Natural killer cell (primary cell): ENCODE results near the gene MAPK11. TPM values are rescaled to one million over a fixed set of nuclear protein-coding genes. Genes with fewer than 3 reads are reported as not detected.

Source experiments
- ATAC-seq, 3 donors: fragments of 150-1000 bp in 2 of 3; fragments of 200-7000 bp in 1 of 3; cut with Tn5 transposase; 1 replicate in 1 of 3; 2 replicates in 2 of 3; pipeline ENCODE4 v1.10.0; 2021; ENCODE audit warnings: mild to moderate bottlenecking in 2 of 3, moderate library complexity in 2 of 3
- DNase-seq, 2 donors: peaks; one replicate each; pipeline versions ENCODE4 v3.0.0 to v3.0.0-alpha.2; 2013 to 2021; ENCODE audit warnings: mixed read lengths in 1 of 2
- H3K27ac ChIP-seq: one replicate; pipeline ENCODE4 v1.5.1; 2013; ENCODE audit warnings: mild to moderate bottlenecking, low read length
- H3K27me3 ChIP-seq: one replicate; pipeline ENCODE4 v1.6.1; 2013; ENCODE audit warnings: low read length; ENCODE audit not compliant: control insufficient read depth, insufficient read depth
- H3K36me3 ChIP-seq: one replicate; pipeline ENCODE4 v1.6.1; 2013; ENCODE audit warnings: low read length; ENCODE audit not compliant: control insufficient read depth, insufficient read depth
- H3K4me1 ChIP-seq: one replicate; pipeline ENCODE4 v1.6.1; 2013; ENCODE audit warnings: low read length; ENCODE audit not compliant: control insufficient read depth, insufficient read depth
- H3K4me3 ChIP-seq: one replicate; pipeline ENCODE4 v1.5.1; 2013; ENCODE audit warnings: low read length
- H3K9me3 ChIP-seq: one replicate; pipeline ENCODE4 v1.6.1; 2013; ENCODE audit warnings: low read length; ENCODE audit not compliant: control insufficient read depth, insufficient read depth
- H3K27ac Mint-ChIP-seq, 2 donors: one replicate each; pipeline ENCODE4 v1.8.0; 2022; ENCODE audit warnings: mild to moderate bottlenecking in 2 of 2, mixed read lengths in 2 of 2, moderate library complexity in 1 of 2
- H3K27me3 Mint-ChIP-seq, 2 donors: one replicate each; pipeline ENCODE4 v1.8.0; 2022; ENCODE audit warnings: low read depth in 2 of 2, mixed read lengths in 2 of 2
- H3K36me3 Mint-ChIP-seq: one replicate; pipeline ENCODE4 v1.8.0; 2022; ENCODE audit warnings: mixed read lengths
- H3K4me1 Mint-ChIP-seq, 2 donors: one replicate each; pipeline ENCODE4 v1.8.0; 2022; ENCODE audit warnings: mixed read lengths in 2 of 2
- H3K4me3 Mint-ChIP-seq: one replicate; pipeline ENCODE4 v1.8.0; 2022; ENCODE audit warnings: mild to moderate bottlenecking, moderate library complexity, mixed read lengths
- H3K9me3 Mint-ChIP-seq, 2 donors: one replicate each; pipeline ENCODE4 v1.8.0; 2022; ENCODE audit warnings: mixed read lengths in 2 of 2
- CTCF ChIP-seq: fragments of 200-600 bp; IDR thresholded peaks from one replicate; pipeline ENCODE4 v1.8.0; 2022; ENCODE audit warnings: antibody characterized with exemption
- WGBS: methylation state at CpG from one replicate; pipeline ENCODE4 v1.1.7; 2013; ENCODE audit warnings: missing lambda C conversion rate; ENCODE audit not compliant: insufficient coverage; 5-methylcytosine and 5-hydroxymethylcytosine counted together
- intact Hi-C: fragments of 100-400 bp; cut with micrococcal nuclease; formaldehyde crosslinking; loops from one replicate; pipeline ENCODE4 v1.14.2; 2022
- total RNA-seq, 4 donors: library from RNA; stranded (reverse); fragments of 120-200 nt in 1 of 4; gene quantifications; one replicate each; pipeline versions ENCODE4 v1.2.3 to v1.2.4, GENCODE V29; 2013 to 2022

MAPK11 gene
- total RNA-seq, 3 donors from 2014 or later (not counting 1 experiment from before 2014, with no cell fraction given): 2.2 to 3.1 (median 2.2) TPM

- ATAC-seq (no peak), DNase-seq (no peak)
- Histone ChIP-seq H3K27ac (no peak overlapping the region), H3K36me3 (no peaks in the 10 kb centered on the region), H3K4me1 (peaks cover 27% of the 10 kb centered on the region), H3K4me3 (no peak overlapping the region), H3K9me3 (no peaks in the 10 kb centered on the region), H3K27me3 (no peaks in the 10 kb centered on the region)
- peaks cover 0 to 5% of the 10 kb centered on the region in 2 donors for H3K4me1 Mint-ChIP-seq
- TF ChIP-seq CTCF: no peak
- 53% methylated on average over 5 of the region's 5 CpGs for WGBS
- intact Hi-C loops: no loop called here
- no peak overlapping the region for H3K4me3 Mint-ChIP-seq
- H3K36me3 Mint-ChIP-seq: no peaks in the 10 kb centered on the region
- H3K27ac Mint-ChIP-seq: no peak overlapping the region
- no peaks in the 10 kb centered on the region for H3K9me3 Mint-ChIP-seq
- H3K27me3 Mint-ChIP-seq: peaks cover 9 to 22% of the 10 kb centered on the region in 2 donors
These were observed 24.1 kb upstream of the MAPK11 start for GRCh38 chr22:50294319-50294656.

GRCh38 chr22:50293441-50294318 is 23.5 kb upstream of the MAPK11 start:
- no peak overlapping the region for H3K4me3 Mint-ChIP-seq
- Histone ChIP-seq H3K27me3 (no peaks in the 10 kb centered on the region), H3K4me3 (no peak overlapping the region), H3K27ac (no peak overlapping the region), H3K4me1 (peaks cover 27% of the 10 kb centered on the region), H3K36me3 (no peaks in the 10 kb centered on the region), H3K9me3 (no peaks in the 10 kb centered on the region)
- DNase-seq (no peak), ATAC-seq (no peak)
- intact Hi-C loops: no loop called here
- H3K9me3 Mint-ChIP-seq: no peaks in the 10 kb centered on the region
- peaks cover 9 to 22% of the 10 kb centered on the region in 2 donors for H3K27me3 Mint-ChIP-seq
- 30% methylated on average over 42 of the region's 42 CpGs for WGBS
- TF ChIP-seq CTCF: no peak
- H3K27ac Mint-ChIP-seq: no peak overlapping the region
- no peaks in the 10 kb centered on the region for H3K36me3 Mint-ChIP-seq
- H3K4me1 Mint-ChIP-seq: peaks cover 0 to 5% of the 10 kb centered on the region in 2 donors

GRCh38 chr22:50292643-50293440 is 22.7 kb upstream of the MAPK11 start:
- ATAC-seq (no peak), DNase-seq (no peak)
- no peaks in the 10 kb centered on the region for H3K36me3 Mint-ChIP-seq
- H3K4me3 Mint-ChIP-seq: no peak overlapping the region
- Histone ChIP-seq H3K36me3 (no peaks in the 10 kb centered on the region), H3K4me3 (no peak overlapping the region), H3K27ac (no peak overlapping the region), H3K9me3 (no peaks in the 10 kb centered on the region), H3K4me1 (peaks cover 27% of the 10 kb centered on the region), H3K27me3 (no peaks in the 10 kb centered on the region)
- H3K27me3 Mint-ChIP-seq: peaks cover 9 to 18% of the 10 kb centered on the region in 2 donors
- H3K4me1 Mint-ChIP-seq: peaks cover 0 to 5% of the 10 kb centered on the region in 2 donors
- no peak overlapping the region for H3K27ac Mint-ChIP-seq
- intact Hi-C loops: no loop called here
- WGBS: 16% methylated on average over 29 of the region's 29 CpGs
- H3K9me3 Mint-ChIP-seq: no peaks in the 10 kb centered on the region
- TF ChIP-seq CTCF: no peak
